GM21717 (cell line): ENCODE data around the gene SKA1.

ENCODE experiments used
- ATAC-seq: cut with Tn5 transposase; IDR thresholded peaks from one replicate; pipeline ENCODE4 v1.9.1; 2021; ENCODE audit warnings: mild to moderate bottlenecking, moderate library complexity; ENCODE audit not compliant: unreplicated experiment

The SKA1 gene

GRCh38 chr18:50374753-50375391, at the start of gene SKA1:
SKA1 (plus strand) TSS chr18:50375046; CDS start chr18:50375831, 785 bp downstream.
- peak; percentile 88 for ATAC-seq

- ATAC-seq, result no peak
Observed at GRCh38 chr18:50327983-50328382, 46.9 kb upstream of the SKA1 start.

GRCh38 chr18:50330176-50330575, 44.7 kb upstream of the SKA1 start:
- no peak for ATAC-seq

GRCh38 chr18:50331691-50332090, 43.2 kb upstream of the SKA1 start:
- ATAC-seq, result no peak

- ATAC-seq, result peak; percentile 69
Observed at GRCh38 chr18:50334546-50335152, 40.2 kb upstream of the SKA1 start.

- no peak for ATAC-seq
Observed at GRCh38 chr18:50338122-50338521, 36.7 kb upstream of the SKA1 start.

GRCh38 chr18:50338715-50339114, 36.1 kb upstream of the SKA1 start:
- ATAC-seq, result no peak

GRCh38 chr18:50340078-50340477, 34.8 kb upstream of the SKA1 start:
- ATAC-seq, result no peak

- no peak for ATAC-seq
Observed at GRCh38 chr18:50341443-50341842, 33.4 kb upstream of the SKA1 start.

GRCh38 chr18:50350699-50351098, 24.1 kb upstream of the SKA1 start:
- ATAC-seq, result no peak

- ATAC-seq, result peak; percentile 80
Observed at GRCh38 chr18:50356036-50356945, 18.6 kb upstream of the SKA1 start.

GRCh38 chr18:50358844-50359243, 16.0 kb upstream of the SKA1 start:
- no peak for ATAC-seq

GRCh38 chr18:50359806-50360205, 15.0 kb upstream of the SKA1 start:
- ATAC-seq, result no peak

GRCh38 chr18:50360611-50361010, 14.2 kb upstream of the SKA1 start:
- no peak for ATAC-seq

GRCh38 chr18:50369672-50370071, 5.2 kb upstream of the SKA1 start:
- no peak for ATAC-seq

- ATAC-seq, result no peak
Observed at GRCh38 chr18:50372743-50373142, 2.1 kb upstream of the SKA1 start.

GRCh38 chr18:50373561-50374219, 1.2 kb upstream of the SKA1 start:
- no peak for ATAC-seq

- no peak for ATAC-seq
Observed at GRCh38 chr18:50374220-50374752, 560 bp upstream of the SKA1 start.

- ATAC-seq, result no peak
Observed at GRCh38 chr18:50377061-50377798, 2.4 kb downstream of the SKA1 start.

- no peak for ATAC-seq
Observed at GRCh38 chr18:50388988-50389387, 14.1 kb downstream of the SKA1 start.
